Neural cell (in vitro differentiated cells): ENCODE measurements around the gene OR10A5. TPM values are rescaled to one million over a fixed set of nuclear protein-coding genes. Genes with fewer than 3 reads are reported as not detected.

Experiments
- H2AFZ ChIP-seq: fragments of 200-600, 300-800 bp; sonication (generic), shearing (Covaris generic); 2 replicates; pipeline ENCODE4 v1.6.0; 2014; ENCODE audit warnings: low read depth, mild to moderate bottlenecking, antibody characterized with exemption, low read length, moderate library complexity
- H3F3A ChIP-seq: fragments of 200-600 bp; shearing (Covaris generic); 2 replicates; pipeline ENCODE4 v1.6.1; 2016; ENCODE audit warnings: mild to moderate bottlenecking, moderate library complexity, mixed read lengths, antibody characterized with exemption, low read length; ENCODE audit not compliant: insufficient read depth, poor library complexity, severe bottlenecking
- H3K27ac ChIP-seq: fragments of 200-600, 300-800 bp; sonication (generic), shearing (Covaris generic); 2 replicates; pipeline ENCODE4 v1.5.1; 2014; ENCODE audit warnings: mild to moderate bottlenecking, low read length, moderate library complexity
- H3K27me3 ChIP-seq: fragments of 300-800, 200-600 bp; sonication (generic), shearing (Covaris generic); 2 replicates; pipeline ENCODE4 v1.6.0; 2014; ENCODE audit warnings: mild to moderate bottlenecking, low read depth, low read length, moderate library complexity; ENCODE audit not compliant: insufficient read depth
- H3K36me3 ChIP-seq: fragments of 300-800, 200-600 bp; sonication (generic), shearing (Covaris generic); 2 replicates; pipeline ENCODE4 v1.5.1; 2014; ENCODE audit warnings: mild to moderate bottlenecking, antibody characterized with exemption, low read length, moderate library complexity; ENCODE audit not compliant: insufficient read depth
- H3K4me2 ChIP-seq: fragments of 300-800, 200-600 bp; sonication (generic), shearing (Covaris generic); 2 replicates; pipeline ENCODE4 v1.6.0; 2014; ENCODE audit warnings: mild to moderate bottlenecking, low read length
- H3K4me3 ChIP-seq: fragments of 300-800, 200-600 bp; sonication (generic), shearing (Covaris generic); 2 replicates; pipeline ENCODE4 v1.5.1; 2014; ENCODE audit warnings: mild to moderate bottlenecking, low read length, moderate library complexity
- H3K79me2 ChIP-seq: fragments of 200-600 bp; shearing (Covaris generic); replicated peaks from 2 replicates; pipeline ENCODE4 v1.6.0; 2014; ENCODE audit warnings: mild to moderate bottlenecking, low read length, moderate library complexity; ENCODE audit not compliant: insufficient read depth
- H3K9ac ChIP-seq: fragments of 300-800, 200-600 bp; sonication (generic), shearing (Covaris generic); 2 replicates; pipeline ENCODE4 v1.6.1; 2016; ENCODE audit warnings: mild to moderate bottlenecking, low read length, mixed read lengths
- H3K9me2 ChIP-seq: fragments of 200-600 bp; shearing (Covaris generic); 2 replicates; pipeline ENCODE4 v1.6.1; 2016; ENCODE audit warnings: mild to moderate bottlenecking, low read length, mixed read lengths; ENCODE audit not compliant: insufficient read depth
- H3K9me3 ChIP-seq: fragments of 200-600, 300-800 bp; sonication (generic), shearing (Covaris generic); 2 replicates; pipeline ENCODE4 v1.6.1; 2016; ENCODE audit warnings: mild to moderate bottlenecking, mixed run types, low read length, moderate library complexity, mixed read lengths
- H4K20me1 ChIP-seq: fragments of 200-600 bp; shearing (Covaris generic); 2 replicates; pipeline ENCODE4 v1.6.1; 2016; ENCODE audit warnings: mild to moderate bottlenecking, mixed run types; ENCODE audit not compliant: insufficient read depth
- EP300 ChIP-seq: fragments of 450-650 bp; conservative IDR thresholded peaks from 2 replicates; pipeline ENCODE4 v1.6.1; 2014; ENCODE audit warnings: antibody characterized with exemption, mild to moderate bottlenecking, moderate library complexity; ENCODE audit not compliant: poor library complexity, severe bottlenecking
- EZH2 ChIP-seq: fragments of 200-600, 300-800 bp; shearing (Covaris generic), sonication (generic); IDR thresholded peaks from 2 replicates; pipeline ENCODE4 v1.6.1; 2014; ENCODE audit warnings: antibody characterized with exemption, low read length, borderline replicate concordance, mild to moderate bottlenecking; ENCODE audit not compliant: insufficient read depth, poor library complexity, severe bottlenecking
- MXI1 ChIP-seq: fragments of 450-650 bp; conservative IDR thresholded peaks from 2 replicates; pipeline ENCODE4 v1.6.1; 2014; ENCODE audit warnings: antibody characterized with exemption, mild to moderate bottlenecking; ENCODE audit not compliant: poor library complexity, severe bottlenecking
- POLR2AphosphoS5 ChIP-seq: IDR thresholded peaks from 2 replicates; pipeline ENCODE4 v1.6.1; 2012
- RAD21 ChIP-seq: fragments of 450-650 bp; conservative IDR thresholded peaks from 2 replicates; pipeline ENCODE4 v1.6.1; 2014; ENCODE audit warnings: antibody characterized with exemption, mild to moderate bottlenecking, moderate library complexity
- SMC3 ChIP-seq: fragments of 450-650 bp; conservative IDR thresholded peaks from 2 replicates; pipeline ENCODE4 v1.6.1; 2014; ENCODE audit warnings: antibody characterized with exemption, mild to moderate bottlenecking, moderate library complexity; ENCODE audit not compliant: poor library complexity
- TAF1 ChIP-seq: IDR thresholded peaks from 2 replicates; pipeline ENCODE4 v1.6.1; 2012; ENCODE audit warnings: low read depth
- polyA plus RNA-seq: library from polyadenylated mRNA; depleted of rRNA; stranded (reverse); fragments of >200 nt; gene quantifications from 2 replicates; pipeline ENCODE4 v1.2.3, GENCODE V29; 2014
- TF ChIP-seq, protein P1 (sequence below): fragments of 450-650 bp; IDR thresholded peaks from 2 replicates; pipeline ENCODE4 v1.5.1; 2014; ENCODE audit warnings: antibody characterized with exemption, mild to moderate bottlenecking, moderate library complexity; ENCODE audit not compliant: poor library complexity, severe bottlenecking
- TF ChIP-seq, protein P2 (sequence below): IDR thresholded peaks from 2 replicates; pipeline ENCODE4 v1.6.1; 2012; ENCODE audit warnings: borderline replicate concordance

Gene OR10A5
- polyA plus RNA-seq, 1 donor from 2014 or later: not detected

DNA sequence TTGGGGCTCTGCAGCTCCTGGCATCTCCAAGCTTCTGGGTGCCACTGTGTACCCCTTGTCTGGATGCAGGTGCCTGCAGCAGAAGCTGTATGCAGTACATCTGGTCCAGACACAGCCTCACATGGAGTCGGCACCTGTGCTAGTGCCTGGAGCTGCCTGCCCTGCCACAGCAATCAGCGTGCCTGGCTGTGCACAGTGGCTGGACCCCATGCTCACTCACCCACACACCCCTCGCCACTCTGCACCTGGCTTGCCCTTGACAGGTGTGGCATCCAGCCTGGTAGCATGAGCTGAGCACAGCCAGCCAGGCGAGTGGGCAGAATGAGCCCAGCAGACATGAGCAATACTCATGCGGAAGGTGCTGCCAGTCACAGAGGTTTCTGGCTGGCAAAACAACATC, 26.5 kb upstream of the OR10A5 start:
- H4K20me1 ChIP-seq: no peaks in the 10 kb centered on the region
- H2AFZ ChIP-seq: no peak overlapping the region
- H3K27ac ChIP-seq: no peak overlapping the region
- H3K9ac ChIP-seq: no peak overlapping the region
- H3K27me3 ChIP-seq: no peaks in the 10 kb centered on the region
- no peaks in the 10 kb centered on the region for H3F3A ChIP-seq
- no peak overlapping the region for H3K4me3 ChIP-seq
- no peak overlapping the region for H3K4me2 ChIP-seq
- TF ChIP-seq, protein P1, sequence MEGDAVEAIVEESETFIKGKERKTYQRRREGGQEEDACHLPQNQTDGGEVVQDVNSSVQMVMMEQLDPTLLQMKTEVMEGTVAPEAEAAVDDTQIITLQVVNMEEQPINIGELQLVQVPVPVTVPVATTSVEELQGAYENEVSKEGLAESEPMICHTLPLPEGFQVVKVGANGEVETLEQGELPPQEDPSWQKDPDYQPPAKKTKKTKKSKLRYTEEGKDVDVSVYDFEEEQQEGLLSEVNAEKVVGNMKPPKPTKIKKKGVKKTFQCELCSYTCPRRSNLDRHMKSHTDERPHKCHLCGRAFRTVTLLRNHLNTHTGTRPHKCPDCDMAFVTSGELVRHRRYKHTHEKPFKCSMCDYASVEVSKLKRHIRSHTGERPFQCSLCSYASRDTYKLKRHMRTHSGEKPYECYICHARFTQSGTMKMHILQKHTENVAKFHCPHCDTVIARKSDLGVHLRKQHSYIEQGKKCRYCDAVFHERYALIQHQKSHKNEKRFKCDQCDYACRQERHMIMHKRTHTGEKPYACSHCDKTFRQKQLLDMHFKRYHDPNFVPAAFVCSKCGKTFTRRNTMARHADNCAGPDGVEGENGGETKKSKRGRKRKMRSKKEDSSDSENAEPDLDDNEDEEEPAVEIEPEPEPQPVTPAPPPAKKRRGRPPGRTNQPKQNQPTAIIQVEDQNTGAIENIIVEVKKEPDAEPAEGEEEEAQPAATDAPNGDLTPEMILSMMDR: no peak
- no peak for TF ChIP-seq EP300
- TF ChIP-seq TAF1: no peak
- TF ChIP-seq SMC3: no peak
- TF ChIP-seq MXI1: no peak
- TF ChIP-seq EZH2: no peak
- no peak for TF ChIP-seq RAD21
- TF ChIP-seq, protein P2, sequence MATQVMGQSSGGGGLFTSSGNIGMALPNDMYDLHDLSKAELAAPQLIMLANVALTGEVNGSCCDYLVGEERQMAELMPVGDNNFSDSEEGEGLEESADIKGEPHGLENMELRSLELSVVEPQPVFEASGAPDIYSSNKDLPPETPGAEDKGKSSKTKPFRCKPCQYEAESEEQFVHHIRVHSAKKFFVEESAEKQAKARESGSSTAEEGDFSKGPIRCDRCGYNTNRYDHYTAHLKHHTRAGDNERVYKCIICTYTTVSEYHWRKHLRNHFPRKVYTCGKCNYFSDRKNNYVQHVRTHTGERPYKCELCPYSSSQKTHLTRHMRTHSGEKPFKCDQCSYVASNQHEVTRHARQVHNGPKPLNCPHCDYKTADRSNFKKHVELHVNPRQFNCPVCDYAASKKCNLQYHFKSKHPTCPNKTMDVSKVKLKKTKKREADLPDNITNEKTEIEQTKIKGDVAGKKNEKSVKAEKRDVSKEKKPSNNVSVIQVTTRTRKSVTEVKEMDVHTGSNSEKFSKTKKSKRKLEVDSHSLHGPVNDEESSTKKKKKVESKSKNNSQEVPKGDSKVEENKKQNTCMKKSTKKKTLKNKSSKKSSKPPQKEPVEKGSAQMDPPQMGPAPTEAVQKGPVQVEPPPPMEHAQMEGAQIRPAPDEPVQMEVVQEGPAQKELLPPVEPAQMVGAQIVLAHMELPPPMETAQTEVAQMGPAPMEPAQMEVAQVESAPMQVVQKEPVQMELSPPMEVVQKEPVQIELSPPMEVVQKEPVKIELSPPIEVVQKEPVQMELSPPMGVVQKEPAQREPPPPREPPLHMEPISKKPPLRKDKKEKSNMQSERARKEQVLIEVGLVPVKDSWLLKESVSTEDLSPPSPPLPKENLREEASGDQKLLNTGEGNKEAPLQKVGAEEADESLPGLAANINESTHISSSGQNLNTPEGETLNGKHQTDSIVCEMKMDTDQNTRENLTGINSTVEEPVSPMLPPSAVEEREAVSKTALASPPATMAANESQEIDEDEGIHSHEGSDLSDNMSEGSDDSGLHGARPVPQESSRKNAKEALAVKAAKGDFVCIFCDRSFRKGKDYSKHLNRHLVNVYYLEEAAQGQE: no peak
- no peak for TF ChIP-seq POLR2AphosphoS5
- peaks cover 5% of the 10 kb centered on the region for H3K9me3 ChIP-seq
- H3K79me2 ChIP-seq: no peaks in the 10 kb centered on the region
- no peaks in the 10 kb centered on the region for H3K36me3 ChIP-seq
- H3K9me2 ChIP-seq: no peaks in the 10 kb centered on the region

DNA sequence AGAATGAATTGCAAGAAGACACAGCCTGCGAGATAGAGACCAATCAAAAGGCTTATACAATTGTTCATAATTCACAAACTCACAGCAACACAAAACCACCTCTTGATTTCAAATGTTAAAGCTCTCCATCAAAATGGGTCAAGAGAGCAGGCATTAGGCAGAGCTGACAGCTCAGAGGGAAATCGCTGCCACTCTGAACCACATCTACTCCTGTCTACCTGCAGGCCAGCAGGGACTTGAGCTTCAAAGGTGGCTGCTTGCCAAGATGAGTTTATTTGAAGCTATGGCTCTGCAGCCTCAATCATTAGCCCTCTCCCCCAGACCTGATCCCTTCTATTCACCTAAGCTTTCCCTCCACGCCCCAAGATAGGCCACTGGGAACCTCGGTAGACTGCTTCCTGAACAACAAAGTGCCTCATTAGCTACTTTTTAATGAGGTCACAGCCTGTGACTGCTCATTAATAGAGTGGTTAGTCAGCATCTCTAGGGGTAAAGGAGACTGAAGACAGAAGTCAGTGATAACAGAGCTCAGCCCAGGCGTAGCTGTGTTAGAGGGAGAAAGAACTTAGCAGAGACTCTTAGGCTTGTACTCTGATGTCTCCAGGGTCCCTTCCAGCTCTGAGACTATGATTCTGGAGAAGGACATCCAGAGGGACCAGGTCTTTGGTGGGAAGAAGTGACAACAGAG, 21.2 kb upstream of the OR10A5 start:
- Histone ChIP-seq H3K27ac (no peak overlapping the region), H3F3A (no peaks in the 10 kb centered on the region), H4K20me1 (no peaks in the 10 kb centered on the region), H3K27me3 (no peaks in the 10 kb centered on the region), H2AFZ (no peak overlapping the region), H3K9me2 (no peaks in the 10 kb centered on the region), H3K9ac (no peak overlapping the region), H3K4me2 (no peak overlapping the region), H3K9me3 (peaks cover 5% of the 10 kb centered on the region), H3K4me3 (no peak overlapping the region), H3K79me2 (no peaks in the 10 kb centered on the region), H3K36me3 (no peaks in the 10 kb centered on the region)
- TF ChIP-seq, protein P1: no peak
- no peak for TF ChIP-seq RAD21
- TF ChIP-seq TAF1: no peak
- no peak for TF ChIP-seq MXI1
- no peak for TF ChIP-seq EZH2
- TF ChIP-seq SMC3: no peak
- TF ChIP-seq, protein P2: no peak
- no peak for TF ChIP-seq EP300
- no peak for TF ChIP-seq POLR2AphosphoS5
